NCI-H2029 treated with DMSO at 0.1 percent for 48 hours (cell line): Measurements from ENCODE around the gene RCN1.
"Not testable (repeated sequence)": the region's sequence is repeated elsewhere in the genome, so short reads cannot be mapped to it uniquely, and the experiment has no call there.

Source experiments
- DNase-seq: peaks from one replicate; lab custom pipeline; 2025; lab: John Stamatoyannopoulos, UW

The RCN1 gene

GRCh38 chr11:32113200-32113919 is 22.5 kb downstream of the RCN1 start:
- DNase-seq: no peak

- no peak for DNase-seq
Measured at GRCh38 chr11:32113920-32114203, 23.0 kb downstream of the RCN1 start.

- no peak for DNase-seq
Measured at GRCh38 chr11:32115446-32115845, 24.6 kb downstream of the RCN1 start.

GRCh38 chr11:32116668-32117067 is 25.8 kb downstream of the RCN1 start:
- DNase-seq: no peak

GRCh38 chr11:32118025-32118974 is 27.4 kb downstream of the RCN1 start:
- no peak for DNase-seq

- not testable (repeated sequence) for DNase-seq
Measured at GRCh38 chr11:32119139-32119538, 28.3 kb downstream of the RCN1 start.

GRCh38 chr11:32121012-32121411 is 30.1 kb downstream of the RCN1 start:
- DNase-seq: no peak

GRCh38 chr11:32122200-32122599 is 31.3 kb downstream of the RCN1 start:
- no peak for DNase-seq

- DNase-seq: no peak
Measured at GRCh38 chr11:32131321-32131720, 40.4 kb downstream of the RCN1 start.

- DNase-seq: no peak
Measured at GRCh38 chr11:32136657-32137056, 45.8 kb downstream of the RCN1 start.

GRCh38 chr11:32137263-32137662 is 46.4 kb downstream of the RCN1 start:
- DNase-seq: no peak

GRCh38 chr11:32137869-32138268 is 47.0 kb downstream of the RCN1 start:
- DNase-seq: no peak

- no peak for DNase-seq
Measured at GRCh38 chr11:32138902-32139301, 48.0 kb downstream of the RCN1 start.

GRCh38 chr11:32139896-32140520 is 49.1 kb downstream of the RCN1 start:
- DNase-seq: no peak

- no peak for DNase-seq
Measured at GRCh38 chr11:32141745-32142546, 51.1 kb downstream of the RCN1 start.

- no peak for DNase-seq
Measured at GRCh38 chr11:32143378-32143777, 52.5 kb downstream of the RCN1 start.

GRCh38 chr11:32145282-32145681 is 54.4 kb downstream of the RCN1 start:
- DNase-seq: no peak

- no peak for DNase-seq
Measured at GRCh38 chr11:32148895-32149294, 58.0 kb downstream of the RCN1 start.

- DNase-seq: no peak
Measured at GRCh38 chr11:32149748-32150147, 58.9 kb downstream of the RCN1 start.

GRCh38 chr11:32151027-32151426 is 60.2 kb downstream of the RCN1 start:
- DNase-seq: no peak

- DNase-seq: no peak
Measured at GRCh38 chr11:32152216-32152615, 61.3 kb downstream of the RCN1 start.

GRCh38 chr11:32152821-32153220 is 61.9 kb downstream of the RCN1 start:
- DNase-seq: no peak
